ENCODE data around the gene TTLL3.

Gene TTLL3

GRCh38 chr3:9826815-9827573 is 16.9 kb downstream of the TTLL3 start:
- TF ChIP-seq TAF1 (IDR thresholded peaks at IDR 0.05; ENCODE audit: borderline replicate concordance, insufficient read depth, low read length) = no peak
- no peak for TF ChIP-seq FOXP2 (optimal IDR thresholded peaks at IDR 0.05; ENCODE audit: borderline replicate concordance, extremely low read depth, extremely low read length, insufficient read depth)
- TF ChIP-seq POLR2AphosphoS5 (IDR thresholded peaks at IDR 0.05; ENCODE audit: low read depth, low read length) = no peak
- no peak for TF ChIP-seq SIN3A (IDR thresholded peaks at IDR 0.05; ENCODE audit: borderline replicate concordance, insufficient read depth, low read length)
- TF ChIP-seq REST (IDR thresholded peaks at IDR 0.05; ENCODE audit: insufficient read depth in 1 of 2, low read depth in 2 of 2, low read length in 2 of 2) = no peak

- TF ChIP-seq SIN3A (IDR thresholded peaks at IDR 0.05; ENCODE audit: borderline replicate concordance, insufficient read depth, low read length) (no peak), REST (IDR thresholded peaks at IDR 0.05; ENCODE audit: insufficient read depth in 1 of 2, low read depth in 2 of 2, low read length in 2 of 2) (no peak), POLR2AphosphoS5 (IDR thresholded peaks at IDR 0.05; ENCODE audit: low read depth, low read length) (no peak), FOXP2 (optimal IDR thresholded peaks at IDR 0.05; ENCODE audit: borderline replicate concordance, extremely low read depth, extremely low read length, insufficient read depth) (no peak), TAF1 (IDR thresholded peaks at IDR 0.05; ENCODE audit: borderline replicate concordance, insufficient read depth, low read length) (no peak)
These were observed 19.0 kb downstream of the TTLL3 start for GRCh38 chr3:9828801-9829755.

GRCh38 chr3:9831253-9831652 is 21.2 kb downstream of the TTLL3 start:
- TF ChIP-seq POLR2AphosphoS5 (IDR thresholded peaks at IDR 0.05; ENCODE audit: low read depth, low read length) (no peak), SIN3A (IDR thresholded peaks at IDR 0.05; ENCODE audit: borderline replicate concordance, insufficient read depth, low read length) (no peak), REST (IDR thresholded peaks at IDR 0.05; ENCODE audit: insufficient read depth in 1 of 2, low read depth in 2 of 2, low read length in 2 of 2) (no peak), FOXP2 (optimal IDR thresholded peaks at IDR 0.05; ENCODE audit: borderline replicate concordance, extremely low read depth, extremely low read length, insufficient read depth) (no peak), TAF1 (IDR thresholded peaks at IDR 0.05; ENCODE audit: borderline replicate concordance, insufficient read depth, low read length) (no peak)

GRCh38 chr3:9833078-9833477 is 23.0 kb downstream of the TTLL3 start:
- TF ChIP-seq POLR2AphosphoS5 (IDR thresholded peaks at IDR 0.05; ENCODE audit: low read depth, low read length) (no peak), REST (IDR thresholded peaks at IDR 0.05; ENCODE audit: insufficient read depth in 1 of 2, low read depth in 2 of 2, low read length in 2 of 2) (no peak), TAF1 (IDR thresholded peaks at IDR 0.05; ENCODE audit: borderline replicate concordance, insufficient read depth, low read length) (no peak), FOXP2 (optimal IDR thresholded peaks at IDR 0.05; ENCODE audit: borderline replicate concordance, extremely low read depth, extremely low read length, insufficient read depth) (no peak), SIN3A (IDR thresholded peaks at IDR 0.05; ENCODE audit: borderline replicate concordance, insufficient read depth, low read length) (no peak)
